Activated gamma-delta T cell (primary cell): ENCODE results near the gene COL23A1.
"Not testable (repeated sequence)": the region's sequence is repeated elsewhere in the genome, so short reads cannot be mapped to it uniquely, and the experiment has no call there.

ENCODE experiments used
- DNase-seq: peaks from one replicate; lab custom pipeline; 2025; lab: John Stamatoyannopoulos, UW

Gene COL23A1

GRCh38 chr5:178588769-178589168 lies 1.4 kb downstream of the COL23A1 start:
- no peak for DNase-seq

GRCh38 chr5:178587763-178588611 lies 2.2 kb downstream of the COL23A1 start:
- DNase-seq: no peak

GRCh38 chr5:178586396-178586795 lies 3.8 kb downstream of the COL23A1 start:
- DNase-seq: no peak

- DNase-seq: not testable (repeated sequence)
Measured at GRCh38 chr5:178585421-178585820, 4.8 kb downstream of the COL23A1 start.

GRCh38 chr5:178583279-178583678 lies 6.9 kb downstream of the COL23A1 start:
- DNase-seq: no peak

GRCh38 chr5:178582291-178582690 lies 7.9 kb downstream of the COL23A1 start:
- DNase-seq: no peak

- DNase-seq: no peak
Measured at GRCh38 chr5:178581621-178582020, 8.6 kb downstream of the COL23A1 start.

GRCh38 chr5:178580271-178580955 lies 9.8 kb downstream of the COL23A1 start:
- no peak for DNase-seq

- no peak for DNase-seq
Measured at GRCh38 chr5:178577944-178578343, 12.2 kb downstream of the COL23A1 start.

GRCh38 chr5:178577376-178577839 lies 12.8 kb downstream of the COL23A1 start:
- DNase-seq: no peak

GRCh38 chr5:178576591-178577351 lies 13.4 kb downstream of the COL23A1 start:
- DNase-seq: no peak

GRCh38 chr5:178573216-178573615 lies 17.0 kb downstream of the COL23A1 start:
- no peak for DNase-seq

- no peak for DNase-seq
Measured at GRCh38 chr5:178572617-178573016, 17.6 kb downstream of the COL23A1 start.

GRCh38 chr5:178569485-178569884 lies 20.7 kb downstream of the COL23A1 start:
- no peak for DNase-seq

GRCh38 chr5:178564811-178565550 lies 25.2 kb downstream of the COL23A1 start:
- no peak for DNase-seq

- DNase-seq: no peak
Measured at GRCh38 chr5:178564397-178564796, 25.8 kb downstream of the COL23A1 start.

GRCh38 chr5:178563621-178564020 lies 26.6 kb downstream of the COL23A1 start:
- DNase-seq: no peak

GRCh38 chr5:178561746-178562264 lies 28.4 kb downstream of the COL23A1 start:
- no peak for DNase-seq

GRCh38 chr5:178560911-178561310 lies 29.3 kb downstream of the COL23A1 start:
- no peak for DNase-seq

- no peak for DNase-seq
Measured at GRCh38 chr5:178557416-178557815, 32.8 kb downstream of the COL23A1 start.

- no peak for DNase-seq
Measured at GRCh38 chr5:178555771-178556211, 34.4 kb downstream of the COL23A1 start.
